GM12878 (cell line): ENCODE results near the gene RPL10A. TPM values are rescaled to one million over a fixed set of nuclear protein-coding genes. Genes with fewer than 3 reads are reported as not detected.

Experiments
- ATAC-seq: fragments of 200-7000 bp; cut with Tn5 transposase; 3 replicates; pipeline ENCODE4 v1.9.1; 2020; ENCODE audit warnings: mild to moderate bottlenecking, moderate library complexity
- BruUV-seq: library from RNA; stranded (reverse); fragments of 400-500 nt; replicated peaks from 2 replicates; lab custom pipeline; 2021; lab: Mats Ljungman, UMichigan
- CTCF ChIA-PET: fragments of 300-600 bp; sonication (Branson Sonifier 250); formaldehyde crosslinking; extraction: SDS; loops from one replicate; lab custom pipeline; 2021; ENCODE audit warnings: inconsistent platforms; lab: Yijun Ruan, JAX
- POLR2A ChIA-PET: fragments of 350-600 bp; formaldehyde crosslinking; extraction: SDS; loops from one replicate; lab custom pipeline; 2021; ENCODE audit warnings: inconsistent platforms; lab: Charles Lee
- RAD21 ChIA-PET: fragments of 300-600 bp; sonication (Branson Sonifier 250); formaldehyde crosslinking; loops from one replicate; lab custom pipeline; 2023; ENCODE audit warnings: antibody characterized with exemption; ENCODE audit not compliant: unreplicated experiment; lab: Charles Lee
- SMC1A ChIA-PET: fragments of 300-600 bp; sonication (Branson Sonifier 250); formaldehyde crosslinking; loops from one replicate; lab custom pipeline; 2023; ENCODE audit not compliant: unreplicated experiment, uncharacterized antibody; lab: Charles Lee
- DNase-seq: peaks from one replicate; pipeline ENCODE4 v3.0.0-alpha.2; 2011; ENCODE audit warnings: low read depth, low spot score
- FAIRE-seq: peaks from 3 replicates; lab custom pipeline; 2011; peaks lifted over from hg19 to GRCh38; lab: Jason Lieb, UNC
- H2AFZ ChIP-seq: 2 replicates; pipeline ENCODE4 v1.6.0; 2011; ENCODE audit warnings: low read depth, low read length, control low read depth; ENCODE audit not compliant: control insufficient read depth
- H3K27ac ChIP-seq: 2 replicates; pipeline ENCODE4 v1.5.1; 2011; ENCODE audit warnings: control low read depth; ENCODE audit not compliant: control insufficient read depth, insufficient read depth
- H3K27me3 ChIP-seq, 2 experiments: replicated peaks in 1 of 2; 2 replicates each; pipeline versions ENCODE4 v1.6.0 to v1.6.1; 2011; ENCODE audit warnings: low read length in 1 of 2; ENCODE audit not compliant: control insufficient read depth in 2 of 2, insufficient read depth in 2 of 2
- H3K36me3 ChIP-seq, 2 experiments: 2 replicates each; pipeline ENCODE4 v1.5.1; 2011; ENCODE audit warnings: low read length in 1 of 2; ENCODE audit not compliant: control insufficient read depth in 2 of 2, insufficient read depth in 2 of 2
- H3K4me1 ChIP-seq: 2 replicates; pipeline ENCODE4 v1.6.1; 2011; ENCODE audit warnings: mild to moderate bottlenecking, low read length, moderate library complexity, mixed read lengths; ENCODE audit not compliant: control insufficient read depth, insufficient read depth
- H3K4me2 ChIP-seq: 2 replicates; pipeline ENCODE4 v1.6.0; 2011; ENCODE audit warnings: control low read depth; ENCODE audit not compliant: control insufficient read depth, insufficient read depth
- H3K4me3 ChIP-seq: fragments of 200-600 bp; sonication (generic); 2 replicates; pipeline ENCODE4 v1.5.1; 2016
- H3K79me2 ChIP-seq: 2 replicates; pipeline ENCODE4 v1.6.0; 2011; ENCODE audit warnings: low read length; ENCODE audit not compliant: control insufficient read depth, insufficient read depth
- H3K9ac ChIP-seq: 2 replicates; pipeline ENCODE4 v1.8.0; 2011; ENCODE audit warnings: low read length, control low read depth, mixed read lengths; ENCODE audit not compliant: control insufficient read depth, insufficient read depth
- H3K9me3 ChIP-seq: replicated peaks from 3 replicates; pipeline ENCODE4 v1.5.1; 2011; ENCODE audit warnings: mild to moderate bottlenecking, low read length; ENCODE audit not compliant: control insufficient read depth, insufficient read depth
- H4K20me1 ChIP-seq: 2 replicates; pipeline ENCODE4 v1.6.0; 2011; ENCODE audit not compliant: control insufficient read depth, insufficient read depth
- MYC ChIP-seq: IDR thresholded peaks from 2 replicates; pipeline ENCODE4 v1.6.1; 2011; ENCODE audit warnings: mild to moderate bottlenecking, low read length, moderate library complexity, inconsistent platforms; ENCODE audit not compliant: insufficient read depth, insufficient replicate concordance, insufficient read length, severe bottlenecking
- SIN3A ChIP-seq: IDR thresholded peaks from 2 replicates; pipeline ENCODE4 v1.6.1; 2012; ENCODE audit warnings: low read depth, low read length, improper control_type of control experiment
- ZNF592 ChIP-seq: fragments of 450-650 bp; IDR thresholded peaks from 2 replicates; pipeline ENCODE4 v1.6.1; 2017; ENCODE audit warnings: mild to moderate bottlenecking, moderate library complexity
- ZNF687 ChIP-seq: fragments of 450-650 bp; IDR thresholded peaks from 2 replicates; pipeline ENCODE4 v1.6.1; 2017; ENCODE audit warnings: mild to moderate bottlenecking, moderate library complexity
- WGBS: methylation state at CpG from one replicate; pipeline ENCODE4 v1.1.6; 2016; ENCODE audit warnings: low lambda C conversion rate; ENCODE audit not compliant: insufficient replicate concordance, insufficient coverage; ENCODE audit errors: missing lambda C conversion rate; 5-methylcytosine and 5-hydroxymethylcytosine counted together
- in situ Hi-C: fragments of 300-500 bp; cut with MboI; formaldehyde crosslinking; loops from 9 replicates; pipeline ENCODE4 v1.14.3; 2018; ENCODE audit warnings: mixed read lengths
- intact Hi-C: fragments of 100-400 bp; cut with micrococcal nuclease; formaldehyde crosslinking; loops from one replicate; pipeline ENCODE4 v1.14.2; 2022; ENCODE audit not compliant: unreplicated experiment
- polyA plus RNA-seq, 11 experiments: library from polyadenylated mRNA; depleted of rRNA in 4 of 11; unstranded in 6 of 11; stranded (reverse) in 5 of 11; fragments of >200 nt; fragmentation: Nextera tagmentation in 4 of 11; fragmentation: Illumina TruSeq in 1 of 11; extraction: Ambion mirVana in 4 of 11; extraction: Trizol in 1 of 11; gene quantifications; 1 replicate in 1 of 11; 2 replicates in 10 of 11; pipeline versions ENCODE4 v1.2.1 to v1.2.3, GENCODE V29; 2011 to 2016; ENCODE audit warnings: inconsistent platforms in 2 of 11, missing spikeins in 2 of 11, low read depth in 1 of 11
- total RNA-seq, 4 experiments: library from RNA; depleted of rRNA in 3 of 4; stranded (reverse); fragments of >200 nt in 3 of 4; fragmentation: Illumina TruSeq in 1 of 4; extraction: Trizol in 1 of 4; gene quantifications; 2 replicates each; pipeline versions ENCODE4 v1.2.1 to v1.2.3, GENCODE V29; 2013 to 2021

The RPL10A gene
- total and polyA plus RNA-seq, 10 of the 15 experiments (the other 5 are each of a cell fraction or from before 2014, with no cell fraction given) = 833 to 4,029 (median 2,795) TPM

GRCh38 chr6:35454391-35455110 lies 13.7 kb upstream of the RPL10A start:
- in situ Hi-C loops = loop anchor here (5.0 kb wide), 1 partner anchor 112 kb away; the partner anchor contains the start of gene PPARD
- no peak overlapping the region for H2AFZ ChIP-seq
- peaks cover 2 to 6% of the 10 kb centered on the region in 2 experiments; a peak in 3 of 4 replicates for H3K36me3 ChIP-seq
- H3K9ac ChIP-seq = no peak overlapping the region
- H3K4me2 ChIP-seq = peak overlapping the region; percentile 9; the same call in 1 of the 2 replicates
- no peaks in the 10 kb centered on the region for H4K20me1 ChIP-seq
- intact Hi-C loops = no loop called here
- ATAC-seq = no peak
- ChIA-PET SMC1A (interaction anchor here (0.7 to 1.8 kb wide), 2 partner anchors 17 to 63 kb away, joined by 4 to 7 read pairs; no protein-coding TSS in a partner anchor), POLR2A (interaction anchor here (0.6 to 0.9 kb wide), 2 partner anchors 11 to 136 kb away, joined by 3 to 4 read pairs; no protein-coding TSS in a partner anchor), CTCF (interaction anchor here (1.0 to 1.8 kb wide), 2 partner anchors 13 to 127 kb away, joined by 3 to 10 read pairs; partner anchors contain the start of gene RPL10A), RAD21 (interaction anchor here (1.1 to 8.7 kb wide), 2 partner anchors 111 to 282 kb away, joined by 3 to 125 read pairs; partner anchors contain the start of gene PPARD)
- H3K27ac ChIP-seq = no peak overlapping the region
- no peaks in the 10 kb centered on the region for H3K9me3 ChIP-seq
- H3K27me3 ChIP-seq = 0 out of 4 replicates have a peak, but pooled peaks cover 0 to 3% of the 10 kb centered on the region in 2 experiments
- BruUV-seq = no TSS peak
- H3K79me2 ChIP-seq = peaks cover 4% of the 10 kb centered on the region
- H3K4me1 ChIP-seq = peaks cover 10% of the 10 kb centered on the region
- 96% methylated on average over 9 of the region's 9 CpGs for WGBS
- no peak for DNase-seq
- FAIRE-seq = no peak
- H3K4me3 ChIP-seq = no peak overlapping the region
- TF ChIP-seq ZNF687 (no peak), MYC (no peak), SIN3A (no peak), ZNF592 (no peak)
